GM19351 (cell line): ENCODE measurements around the gene TBCK.
"Not testable (repeated sequence)": the region's sequence is repeated elsewhere in the genome, so short reads cannot be mapped to it uniquely, and the experiment has no call there.

Experiments
- ATAC-seq: cut with Tn5 transposase; IDR thresholded peaks from one replicate; pipeline ENCODE4 v1.9.1; 2021; ENCODE audit warnings: mild to moderate bottlenecking, moderate library complexity; ENCODE audit not compliant: unreplicated experiment

Gene TBCK

DNA sequence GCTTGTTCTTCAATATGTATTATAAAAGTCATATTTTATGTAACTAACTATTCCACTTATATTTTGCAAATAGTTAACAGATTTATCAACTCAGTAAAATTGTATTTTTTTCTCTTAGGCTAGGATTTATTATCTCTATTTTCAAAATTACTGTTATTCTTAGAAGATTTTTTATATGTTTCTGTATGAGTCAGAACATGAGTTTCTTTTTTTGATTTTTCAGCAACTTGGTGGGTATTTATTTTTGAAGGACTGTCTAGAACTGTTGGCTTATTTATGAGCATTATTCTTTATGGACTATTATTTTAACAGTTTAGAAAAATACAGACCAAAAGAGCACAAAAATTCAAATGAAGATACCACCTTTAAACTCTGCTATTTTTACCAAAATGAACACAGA, 7.1 kb upstream of the TBCK start:
- ATAC-seq, result no peak

DNA sequence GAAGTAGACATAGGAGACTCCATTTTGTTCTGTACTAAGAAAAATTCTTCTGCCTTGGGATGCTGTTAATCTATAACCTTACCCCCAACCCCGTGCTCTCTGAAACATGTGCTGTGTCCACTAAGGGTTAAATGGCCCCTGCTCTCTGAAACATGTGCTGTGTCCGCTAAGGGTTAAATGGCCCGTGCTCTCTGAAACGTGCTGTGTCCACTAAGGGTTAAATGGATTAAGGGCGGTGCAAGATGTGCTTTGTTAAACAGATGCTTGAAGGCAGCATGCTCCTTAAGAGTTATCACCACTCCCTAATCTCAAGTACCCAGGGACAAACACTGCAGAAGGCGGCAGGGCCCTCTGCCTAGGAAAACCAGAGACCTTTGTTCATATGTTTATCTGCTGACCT, 5.8 kb upstream of the TBCK start:
- ATAC-seq, result not testable (repeated sequence)

DNA sequence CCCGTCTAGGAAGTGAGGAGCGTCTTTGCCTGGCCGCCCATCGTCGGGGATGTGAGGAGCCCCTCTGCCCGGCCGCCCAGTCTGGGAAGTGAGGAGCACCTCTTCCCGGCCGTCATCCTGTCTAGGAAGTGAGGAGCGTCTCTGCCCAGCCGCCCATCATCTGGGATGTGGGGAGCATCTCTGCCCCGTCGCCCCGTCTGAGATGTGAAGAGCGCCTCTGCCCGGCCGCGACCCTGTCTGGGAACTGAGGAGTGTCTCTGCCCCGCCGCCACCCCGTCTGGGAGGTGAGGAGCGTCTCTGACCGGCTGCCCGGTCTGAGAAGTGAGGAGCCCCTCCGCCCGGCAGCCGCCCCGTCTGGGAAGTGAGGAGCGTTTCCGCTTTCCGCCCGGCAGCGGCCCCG, 5.2 kb upstream of the TBCK start:
- not testable (repeated sequence) for ATAC-seq

DNA sequence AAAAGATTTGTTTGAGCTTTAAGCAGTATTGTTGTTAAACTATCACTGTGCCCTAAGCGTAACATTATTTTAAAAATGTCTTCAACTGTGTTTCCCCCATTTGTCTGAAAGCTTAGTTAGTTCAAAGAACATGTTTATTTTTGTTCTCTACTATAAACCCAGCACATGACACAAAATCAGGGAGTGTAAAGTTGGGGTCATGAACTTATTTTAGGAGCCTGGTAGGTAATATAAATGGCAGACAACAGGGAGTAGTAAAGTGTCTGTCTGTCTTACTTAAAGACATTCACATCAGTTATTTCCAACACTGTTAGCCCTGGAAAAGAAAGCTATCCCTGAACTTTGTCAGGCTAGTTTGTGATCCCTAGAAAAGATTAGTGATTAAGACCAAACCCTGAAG, 4.2 kb upstream of the TBCK start:
- ATAC-seq, result no peak

DNA sequence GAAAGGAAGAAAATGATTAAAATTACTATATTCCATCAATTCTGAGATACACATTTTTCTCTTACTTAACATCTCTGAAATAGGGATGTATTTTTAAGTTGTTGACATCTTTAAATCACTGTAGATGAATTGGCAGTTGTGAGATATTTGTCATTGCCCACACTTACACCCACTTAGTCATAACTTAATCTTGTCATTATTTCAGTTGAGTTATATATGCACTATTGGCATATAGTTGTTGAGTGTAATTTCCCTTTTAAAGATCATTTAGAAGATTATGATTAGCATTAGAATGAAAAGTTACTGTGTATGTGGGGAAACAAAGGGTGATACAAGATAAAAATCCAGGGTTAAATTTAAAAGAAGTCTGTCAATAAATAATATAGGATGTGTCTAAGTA, 2.5 kb upstream of the TBCK start:
- no peak for ATAC-seq

DNA sequence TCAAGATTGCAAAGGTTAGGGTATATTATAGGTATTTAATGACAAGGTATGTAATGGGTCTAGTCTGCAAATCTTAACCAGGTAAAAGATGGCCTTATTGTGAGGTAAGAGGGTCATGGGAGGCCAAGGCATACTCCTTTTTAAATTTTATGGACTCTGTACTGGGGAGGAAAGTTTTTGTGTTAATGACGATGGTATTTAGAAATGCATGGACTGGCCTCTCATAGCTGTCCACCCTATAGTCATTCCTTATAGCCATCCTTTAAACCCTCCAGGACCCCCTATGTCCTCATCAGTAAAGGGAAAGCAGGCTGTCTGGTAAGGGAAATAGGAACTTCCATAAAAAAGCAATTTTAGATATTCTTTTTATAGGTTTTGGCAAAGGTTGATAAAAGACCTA, 1.8 kb upstream of the TBCK start:
- no peak for ATAC-seq

DNA sequence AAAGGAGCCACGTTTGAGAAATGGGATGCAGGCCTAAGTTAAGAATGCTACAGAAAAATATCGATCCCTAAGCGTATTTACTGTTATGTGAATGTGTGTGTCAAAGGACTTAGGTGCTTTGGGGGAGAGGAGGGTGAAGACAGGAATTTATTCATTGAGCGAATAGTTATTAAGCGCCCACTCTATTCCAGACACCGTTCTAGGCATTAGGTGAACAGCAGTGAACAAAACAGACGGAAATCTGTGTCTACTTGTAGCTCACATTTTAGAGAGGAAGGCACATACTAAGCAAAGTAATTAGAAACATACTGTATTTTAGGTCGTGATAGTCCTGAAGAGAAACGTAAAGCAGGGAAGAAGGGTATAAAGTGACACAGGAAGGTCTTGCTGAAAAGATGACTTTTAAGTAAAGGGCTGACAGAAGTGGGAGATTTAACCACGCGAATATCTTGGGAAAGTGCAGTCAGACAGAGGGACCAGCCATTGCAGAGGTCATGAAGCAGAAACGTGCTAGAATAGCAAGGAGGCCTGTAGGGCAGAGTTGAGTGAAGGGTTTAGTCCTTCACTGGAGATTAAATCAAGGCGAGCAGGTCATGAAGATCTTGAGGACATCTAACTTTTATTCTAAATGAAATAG, 882 bp upstream of the TBCK start:
- peak; percentile 1 for ATAC-seq

DNA sequence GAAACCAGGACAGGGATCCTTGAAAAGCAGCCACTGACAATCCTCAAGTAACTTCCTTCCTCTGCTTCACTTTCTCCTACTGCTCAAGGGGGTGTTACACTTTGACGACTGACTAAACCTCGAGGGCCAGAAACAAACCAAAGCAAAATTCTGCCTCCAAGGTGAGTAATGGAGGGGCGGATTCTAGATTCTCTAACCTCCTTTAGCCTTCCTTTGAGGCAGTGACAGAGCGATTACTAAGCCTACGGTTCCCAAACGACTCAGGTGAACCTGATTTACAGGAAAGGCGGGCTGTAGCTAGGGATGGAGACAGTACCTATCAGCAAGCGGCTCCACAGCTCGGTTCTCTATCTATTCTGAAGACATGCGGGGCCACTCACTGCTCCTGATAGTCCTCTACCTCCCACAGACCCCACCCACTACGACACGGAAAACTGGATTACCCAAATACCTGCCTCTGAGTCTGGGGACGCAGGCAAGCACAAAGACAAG, 487 bp downstream of the TBCK start:
- ATAC-seq, result peak; percentile 24

DNA sequence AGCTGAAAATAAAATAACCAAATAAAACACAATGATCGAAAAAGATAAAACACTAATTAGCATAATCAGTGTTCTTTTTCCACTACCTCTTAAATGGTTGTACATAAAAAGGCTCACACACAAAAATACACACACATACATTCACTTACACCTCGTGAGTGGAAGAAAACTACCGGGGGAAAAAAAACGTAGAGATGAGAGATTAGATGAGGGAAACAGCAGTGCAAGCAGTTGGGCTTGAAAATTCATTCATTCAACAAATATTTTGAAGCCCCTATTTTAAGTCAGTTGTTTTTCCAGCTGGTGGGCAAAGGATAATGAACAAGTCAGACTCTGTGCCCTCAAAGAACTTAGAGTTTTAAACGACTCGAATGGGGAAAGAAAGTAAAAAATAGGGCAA, 1.0 kb downstream of the TBCK start:
- no peak for ATAC-seq

DNA sequence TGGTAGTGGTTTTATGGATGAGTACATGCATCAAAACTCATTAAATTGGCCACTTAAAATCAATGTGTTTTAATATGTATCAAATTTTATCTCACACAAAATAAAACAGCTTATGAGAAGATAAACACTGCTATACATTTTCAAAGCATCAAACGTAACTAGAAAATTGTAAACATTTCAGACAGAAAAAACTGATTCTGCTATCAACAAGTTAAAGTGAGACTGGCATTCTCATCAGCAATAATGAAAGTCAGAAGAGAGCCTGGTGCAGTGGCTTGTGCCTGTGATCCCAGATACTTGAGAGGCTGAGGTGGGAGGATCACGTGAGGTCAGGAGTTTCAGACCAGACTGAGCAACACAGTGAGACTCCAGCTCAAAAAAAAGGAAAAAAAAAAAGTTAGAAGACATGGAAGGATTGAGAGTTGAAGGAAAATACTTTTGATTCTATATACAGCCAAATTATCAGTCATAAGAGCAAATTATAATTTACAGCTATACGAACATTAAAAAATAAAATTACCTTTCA, 2.9 kb downstream of the TBCK start:
- ATAC-seq, result no peak

DNA sequence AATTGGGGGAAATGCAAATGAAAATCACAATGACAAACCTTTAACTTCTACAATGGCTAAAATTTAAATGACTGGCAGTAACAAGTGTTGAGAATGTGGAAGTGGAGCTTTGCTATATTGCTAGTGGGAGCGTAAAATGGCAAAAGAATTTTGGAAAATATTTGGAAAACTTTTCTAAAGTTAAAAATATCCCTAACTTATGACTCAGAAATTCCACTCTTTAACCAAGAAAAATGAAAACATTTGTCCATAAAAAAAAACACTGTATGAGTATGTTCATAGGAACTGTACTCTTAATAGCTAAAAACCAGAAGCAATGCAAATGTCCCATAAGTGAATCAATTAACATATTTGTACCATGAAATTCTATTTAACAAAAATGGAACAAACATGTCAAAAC, 3.6 kb downstream of the TBCK start:
- no peak for ATAC-seq

DNA sequence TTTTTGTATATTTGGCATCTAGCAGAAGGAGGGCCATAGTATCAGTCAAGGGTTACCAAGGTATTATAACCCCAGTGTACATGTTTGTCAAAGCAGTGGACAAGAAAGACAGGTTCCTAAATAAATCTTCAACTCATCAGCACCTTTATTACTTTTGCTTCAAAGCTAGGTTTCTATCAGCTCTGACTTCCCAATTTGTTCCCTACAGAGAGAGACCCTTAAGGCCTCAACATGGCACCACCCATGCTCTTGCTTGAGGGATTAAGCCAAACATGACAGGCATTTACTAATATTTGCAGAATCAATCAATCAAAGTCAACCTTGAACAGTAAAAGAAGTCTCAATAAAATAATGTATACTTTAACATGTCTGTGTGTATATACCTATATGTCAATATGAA, 9.4 kb downstream of the TBCK start:
- ATAC-seq, result no peak

DNA sequence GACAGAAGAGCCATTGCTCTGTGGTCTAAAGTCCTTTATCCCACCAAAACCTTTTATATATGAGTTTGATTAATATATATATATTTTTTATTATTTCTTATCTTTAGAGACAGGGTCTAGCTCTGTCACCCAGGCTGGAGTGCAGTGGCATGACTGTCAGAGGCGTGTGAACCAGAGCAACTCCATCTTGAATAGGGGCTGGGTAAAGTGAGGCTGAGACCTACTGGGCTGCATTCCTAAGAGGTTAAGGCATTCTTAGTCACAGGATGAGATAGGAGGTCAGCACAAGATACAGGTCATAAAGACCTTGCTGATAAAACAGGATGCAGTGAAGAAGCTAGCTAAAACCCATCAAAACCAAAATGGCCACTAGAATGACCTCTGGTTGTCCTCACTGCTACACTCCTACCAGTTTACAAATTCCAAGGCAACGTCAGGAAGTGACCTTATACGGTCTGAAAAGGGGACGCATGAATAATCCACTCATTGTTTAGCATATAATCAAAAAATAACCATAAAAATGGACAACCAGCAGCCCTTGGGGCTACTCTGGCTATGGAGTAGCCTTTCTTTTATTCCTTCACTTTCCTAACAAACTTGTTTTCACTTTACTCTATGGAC, 10.5 kb downstream of the TBCK start:
- no peak for ATAC-seq

DNA sequence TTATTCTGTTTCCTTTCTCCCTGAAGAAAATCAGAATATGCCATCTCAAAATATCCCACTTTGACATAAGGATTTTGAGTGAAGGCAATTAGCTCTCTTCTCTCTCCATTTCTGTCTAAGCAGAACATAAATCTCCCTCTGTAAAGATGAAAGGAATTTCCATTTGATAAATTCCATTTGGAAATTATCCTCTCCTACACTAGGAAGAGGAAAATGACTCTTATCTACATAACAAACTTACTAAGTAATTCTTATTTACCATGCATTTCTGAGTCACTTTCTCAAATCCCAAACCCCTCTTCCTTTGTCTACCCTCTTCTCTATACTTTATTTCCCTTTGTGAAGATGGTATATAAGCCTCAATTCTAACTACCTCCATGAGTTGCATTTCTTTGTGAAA, 11.4 kb downstream of the TBCK start:
- no peak for ATAC-seq

DNA sequence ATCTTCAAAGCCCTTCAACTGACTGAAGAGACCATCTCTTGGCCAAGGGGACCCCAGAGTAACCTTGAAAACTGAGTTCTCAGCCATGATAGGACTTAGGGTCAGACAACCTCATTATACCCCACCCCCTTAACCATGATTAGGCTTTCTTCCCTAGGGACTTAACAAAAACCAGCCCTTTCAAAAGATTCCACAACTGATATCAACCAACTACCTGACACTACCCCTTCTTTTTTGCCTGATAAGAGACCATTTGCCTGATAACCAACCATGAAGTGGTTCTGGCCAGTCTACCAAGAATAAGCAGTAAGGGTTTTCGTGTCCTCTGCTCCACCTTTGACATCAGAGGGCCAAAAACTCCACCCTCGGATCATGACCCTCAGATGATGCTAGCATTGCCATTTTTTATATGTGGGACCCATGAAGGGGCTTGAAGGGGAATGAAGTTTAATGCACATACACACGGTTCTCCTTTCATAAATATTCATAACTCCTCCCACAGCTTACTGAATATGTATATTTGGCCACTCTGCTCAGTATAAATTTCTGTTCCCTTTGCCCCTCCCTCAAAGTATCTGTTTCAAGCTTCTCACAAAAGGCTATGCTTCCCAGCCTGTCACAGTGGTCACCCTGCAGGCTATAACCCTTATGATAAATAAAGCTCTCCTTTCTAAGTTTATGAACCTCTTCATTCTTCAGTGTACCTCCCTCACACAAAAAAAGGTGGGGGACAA, 12.3 kb downstream of the TBCK start:
- ATAC-seq, result no peak

DNA sequence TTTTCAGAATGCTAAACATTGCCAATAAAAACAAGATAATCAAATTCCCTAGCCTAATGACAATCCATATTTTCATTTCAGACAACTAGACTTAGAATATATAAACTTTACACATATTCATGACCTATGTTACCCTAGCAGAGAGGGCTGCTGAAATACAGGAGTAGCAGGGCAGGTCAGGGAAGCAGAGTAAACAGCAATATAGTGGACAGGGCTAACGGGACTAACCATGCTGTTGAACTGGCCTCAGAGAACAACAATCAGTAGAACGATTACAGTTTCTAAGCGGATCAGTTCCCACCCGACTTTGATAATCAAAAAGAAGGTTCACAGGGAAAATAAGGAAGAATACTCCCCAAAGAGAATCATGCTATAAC, 14.0 kb downstream of the TBCK start:
- no peak for ATAC-seq

DNA sequence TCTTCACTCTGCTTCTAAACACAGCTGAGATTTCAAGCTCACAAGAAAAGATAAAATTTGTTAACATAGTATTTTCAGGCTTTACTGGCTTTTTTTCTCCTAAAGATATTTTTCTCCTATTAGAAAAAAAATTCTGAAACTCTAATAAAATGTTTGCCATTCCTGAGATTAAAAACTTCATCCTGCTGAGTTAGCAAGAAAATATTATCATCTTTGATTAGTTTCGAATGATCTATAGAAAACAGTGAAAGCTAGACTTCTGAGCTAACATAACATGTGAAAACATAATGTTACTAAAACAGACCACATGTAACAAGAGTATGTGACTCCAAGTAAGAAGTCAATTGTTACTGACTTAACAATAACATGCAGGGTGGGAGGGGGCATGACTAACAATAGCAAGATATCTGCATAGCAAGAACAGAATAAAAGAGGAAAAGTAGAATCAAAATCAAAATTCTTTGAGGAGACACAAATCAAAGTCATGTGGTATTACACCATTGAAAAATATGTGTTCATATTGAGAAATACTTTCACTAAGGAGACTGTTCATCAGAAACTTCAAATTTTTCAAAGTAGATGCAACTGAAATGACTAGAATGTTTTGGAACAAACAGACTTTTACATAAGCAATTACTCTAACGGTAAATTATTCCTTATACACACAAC, 14.5 kb downstream of the TBCK start:
- ATAC-seq, result no peak

DNA sequence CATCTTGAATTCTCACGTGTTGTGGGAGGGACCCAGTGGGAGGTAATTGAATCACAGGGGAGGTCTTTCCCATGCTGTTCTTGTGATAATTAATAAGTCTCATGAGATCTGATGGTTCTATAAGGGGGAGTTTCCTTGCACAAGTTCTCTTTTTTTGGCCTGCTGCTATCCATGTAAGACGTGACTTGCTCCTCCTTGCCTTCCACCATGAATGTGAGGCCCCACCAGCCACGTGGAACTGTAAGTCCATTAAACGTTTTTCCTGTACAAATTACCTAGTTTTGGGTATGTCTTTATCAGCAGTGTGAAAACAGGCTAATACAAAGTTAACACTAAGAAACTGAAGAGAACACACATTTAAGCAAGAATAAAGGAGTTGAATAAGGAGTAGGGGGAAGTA, 16.0 kb downstream of the TBCK start:
- no peak for ATAC-seq

DNA sequence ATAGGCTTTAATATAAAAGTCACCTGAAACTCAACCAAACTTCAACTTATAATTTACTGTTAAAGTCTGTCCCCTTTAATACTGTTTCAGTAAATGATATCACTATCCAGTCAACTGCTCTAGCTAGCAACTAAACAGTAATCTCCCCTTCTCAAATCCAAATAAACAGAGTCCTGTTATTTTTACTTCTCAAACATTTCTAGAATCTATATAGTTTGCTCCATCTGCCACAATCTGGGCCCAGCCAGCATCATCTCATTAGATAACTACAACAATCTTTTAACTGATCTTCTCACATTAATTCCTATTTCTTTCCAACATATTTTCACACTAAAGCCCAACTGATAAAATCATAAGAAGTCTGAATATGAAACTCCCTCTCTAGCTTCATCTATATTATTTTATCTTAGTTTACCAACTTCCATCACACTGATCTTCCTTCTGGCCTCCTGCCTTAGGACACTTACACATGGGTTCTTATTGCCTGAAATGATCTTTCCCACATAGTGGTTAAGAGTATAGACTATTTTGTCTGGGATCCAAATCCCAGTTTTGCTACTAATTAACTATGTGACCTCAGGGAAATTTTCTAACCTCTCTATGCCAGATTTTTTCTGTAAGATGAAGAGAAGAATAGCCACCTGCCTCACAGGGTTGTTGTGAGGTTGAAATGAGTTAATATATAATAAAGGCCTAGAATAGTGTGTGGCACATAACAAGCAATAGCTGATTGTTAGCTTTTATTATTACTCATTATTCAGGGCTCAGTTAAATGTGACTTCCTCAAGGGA, 18.6 kb downstream of the TBCK start:
- no peak for ATAC-seq

DNA sequence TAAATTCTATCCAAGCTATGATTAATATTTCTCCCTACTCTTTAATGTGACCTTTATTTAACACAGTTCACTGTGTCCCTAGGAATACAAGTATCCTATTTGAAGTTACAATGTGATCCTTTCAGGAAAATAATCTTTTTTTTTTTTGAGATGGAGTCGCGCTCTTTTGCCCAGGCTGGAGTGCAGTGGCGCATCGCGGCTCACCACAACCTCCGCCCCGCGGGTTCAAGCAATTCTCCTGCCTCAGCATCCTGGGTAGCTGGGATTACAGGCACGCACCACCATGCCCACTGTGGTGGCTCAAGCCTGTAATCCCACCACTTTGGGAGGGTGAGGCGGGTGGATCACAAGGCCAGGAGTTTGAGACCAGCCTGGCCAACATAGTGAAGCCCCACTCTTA, 21.9 kb downstream of the TBCK start:
- ATAC-seq, result no peak

DNA sequence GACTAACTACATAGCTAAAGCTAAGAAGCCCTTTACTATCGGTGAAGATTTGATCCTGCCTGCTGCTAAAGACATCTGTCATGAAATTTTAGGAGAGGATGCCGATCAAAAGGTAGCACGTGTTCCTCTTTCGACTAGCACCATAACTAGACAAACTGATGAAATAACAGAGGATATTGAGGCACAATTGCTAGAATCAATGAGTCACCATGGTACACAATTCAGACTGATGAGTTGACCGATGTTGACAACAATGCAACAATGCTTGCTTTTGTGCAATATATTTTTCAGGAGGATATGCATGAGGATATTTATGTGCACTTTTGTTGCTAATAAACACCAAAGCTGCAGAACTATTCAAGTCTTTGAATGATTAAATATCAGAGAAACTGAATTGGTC, 24.3 kb downstream of the TBCK start:
- no peak for ATAC-seq
